Activated CD8-positive, alpha-beta memory T cell treated with anti-CD3 and anti-CD28 coated beads for 4 hours (primary cell): ENCODE measurements around the gene SPINK9.

Source experiments
- DNase-seq, 2 donors: peaks; one replicate each; pipeline ENCODE4 v3.0.0-alpha.2; 2020; ENCODE audit warnings: low read depth in 2 of 2

SPINK9 gene

DNA sequence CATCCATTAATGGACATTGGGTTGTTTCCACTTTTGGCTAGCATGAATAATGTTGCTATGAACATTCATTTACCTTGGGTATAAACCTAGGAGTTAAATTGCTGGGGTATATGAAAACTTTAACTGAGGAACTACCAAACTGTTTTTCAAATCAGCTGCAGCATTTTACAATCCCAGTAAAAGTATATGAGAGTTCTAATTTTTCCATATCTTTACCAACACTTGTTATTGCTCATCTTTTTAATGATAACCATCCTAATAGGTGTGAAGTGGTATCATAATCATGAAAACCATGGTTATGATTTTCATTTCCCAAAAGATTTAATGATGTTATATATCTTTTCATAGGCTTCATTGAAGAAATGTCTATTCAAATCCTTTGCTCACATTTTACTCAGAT, 32.9 kb downstream of the SPINK9 start:
- no peak for DNase-seq

DNA sequence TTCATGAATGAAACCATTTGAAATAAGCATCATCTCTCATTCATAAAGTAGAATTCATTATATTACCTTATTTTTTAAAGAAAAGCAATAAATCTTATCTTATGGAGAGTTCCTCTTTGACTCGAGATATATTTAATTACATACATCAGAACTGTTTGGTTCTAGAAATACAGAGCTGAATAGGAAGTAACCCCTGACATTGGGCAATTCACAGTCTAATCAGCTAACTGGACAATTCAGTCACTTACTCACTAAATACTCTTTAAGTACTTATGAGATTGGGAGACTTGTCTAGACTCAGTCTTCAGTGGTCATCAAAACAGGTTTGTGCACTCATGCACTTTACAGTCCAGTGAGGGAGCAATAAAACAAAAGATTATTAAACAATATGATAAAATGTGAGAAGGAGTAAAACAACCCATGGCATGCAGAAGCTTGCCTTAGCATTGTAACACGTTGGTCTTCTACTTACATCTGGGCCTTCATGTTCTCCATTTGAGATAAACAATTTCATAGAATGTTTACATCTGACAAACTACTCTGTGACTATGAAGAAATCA, 36.9 kb downstream of the SPINK9 start:
- DNase-seq, result no peak

DNA sequence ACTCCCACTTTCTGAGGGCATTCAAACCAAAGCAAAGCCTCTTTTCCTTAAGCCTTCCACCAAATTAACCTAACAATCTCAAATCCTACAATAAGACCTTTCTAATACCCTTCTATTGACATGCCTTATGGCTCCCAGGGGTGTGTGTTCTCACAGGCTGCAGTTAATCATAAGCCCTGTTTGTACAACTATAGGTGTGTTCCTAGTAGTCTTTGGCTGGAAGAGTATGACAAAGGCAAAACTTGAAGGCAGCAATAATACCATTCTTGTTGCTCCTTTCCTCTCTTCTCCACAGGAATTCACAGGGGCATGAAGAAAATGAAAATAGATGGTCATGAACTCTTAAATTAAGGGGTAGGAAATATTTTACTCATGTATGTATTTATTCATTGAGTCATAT, 37.5 kb downstream of the SPINK9 start:
- DNase-seq, result no peak

DNA sequence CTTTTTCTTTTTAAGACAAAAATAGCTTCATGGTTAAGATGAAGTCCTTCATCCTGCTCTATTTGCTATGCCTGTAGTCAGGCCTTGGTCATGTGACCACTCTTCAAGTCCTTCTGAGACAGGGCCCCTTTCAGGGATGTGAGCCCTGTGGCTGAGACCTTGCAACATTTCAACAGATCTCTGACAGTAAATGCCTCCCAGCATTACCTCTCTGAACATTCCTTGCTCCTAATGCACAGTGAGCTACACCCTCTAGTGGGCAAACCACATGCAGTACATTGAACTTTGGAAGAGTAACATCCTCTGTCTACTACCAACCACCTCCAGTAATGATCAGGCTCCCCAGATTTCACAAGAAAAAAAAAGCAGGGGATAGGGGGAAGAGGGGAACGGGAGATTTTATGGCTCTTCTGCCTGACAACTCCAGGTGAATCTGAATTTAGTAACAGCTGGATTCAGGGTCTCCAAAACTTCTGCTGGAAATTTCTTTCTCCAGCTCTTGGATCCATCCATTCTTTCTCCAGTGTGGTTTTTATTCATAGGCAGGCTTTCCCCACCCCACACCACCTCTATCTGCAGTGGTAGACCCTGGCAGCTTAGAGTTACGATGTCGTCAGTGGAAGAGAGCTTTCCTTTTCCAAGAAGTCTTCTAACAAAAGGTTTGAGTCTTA, 39.5 kb downstream of the SPINK9 start:
- no peak for DNase-seq

DNA sequence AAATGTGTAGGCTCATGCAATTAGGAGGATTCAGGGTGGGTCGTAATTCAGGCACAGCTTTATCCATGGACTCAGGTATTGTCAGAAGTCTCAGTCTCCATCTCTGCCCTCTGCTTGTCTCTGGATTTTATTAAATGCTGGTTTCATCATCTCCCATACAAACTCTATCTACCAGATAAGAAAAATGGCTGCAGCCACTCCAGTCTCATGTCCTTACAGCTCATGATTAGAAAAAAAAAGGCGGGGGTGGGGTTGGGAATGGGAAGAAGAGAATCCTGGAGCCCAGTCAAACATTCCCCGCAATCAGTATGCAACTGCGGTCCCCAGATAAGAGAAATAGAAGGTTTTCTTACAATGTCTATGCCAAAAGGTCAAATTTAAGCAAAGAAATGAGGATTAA, 40.8 kb downstream of the SPINK9 start:
- no peak for DNase-seq

DNA sequence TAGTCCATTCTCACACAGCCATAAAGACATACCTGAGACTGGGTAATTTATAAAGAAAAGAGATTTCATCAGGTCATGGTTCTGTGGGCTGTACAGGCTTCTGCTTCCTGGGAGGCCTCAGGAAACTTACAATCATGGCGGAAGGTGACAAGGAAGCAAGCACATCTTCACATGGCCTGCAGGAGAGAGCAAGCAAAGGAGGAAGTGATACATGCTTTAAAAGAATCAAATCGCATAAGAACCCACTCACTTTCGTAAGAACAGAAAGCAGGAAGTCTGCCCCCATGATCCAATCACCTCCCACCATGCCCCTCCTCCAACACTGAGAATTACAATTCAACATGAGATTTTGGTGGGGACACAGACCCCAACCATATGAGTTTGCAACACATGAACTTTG, 43.3 kb downstream of the SPINK9 start:
- DNase-seq, result no peak

DNA sequence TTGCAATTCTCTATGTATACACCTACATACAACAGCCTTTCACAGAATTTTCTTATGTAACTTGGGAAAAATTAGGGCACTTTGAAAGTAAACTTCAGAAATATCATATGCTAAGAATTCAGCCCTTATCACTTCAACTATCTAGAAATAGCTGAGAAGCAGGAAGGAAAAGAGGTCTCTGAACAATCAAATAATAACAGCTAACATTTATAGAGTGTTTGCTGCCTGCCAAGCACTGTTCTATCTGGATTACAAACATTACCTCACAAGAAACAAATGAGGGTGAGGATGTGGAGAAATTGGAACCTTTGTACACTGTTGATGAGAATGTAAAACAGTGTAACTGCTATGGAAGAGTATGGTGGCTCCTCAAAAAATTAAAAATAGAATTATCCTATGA, 44.0 kb downstream of the SPINK9 start:
- no peak for DNase-seq

DNA sequence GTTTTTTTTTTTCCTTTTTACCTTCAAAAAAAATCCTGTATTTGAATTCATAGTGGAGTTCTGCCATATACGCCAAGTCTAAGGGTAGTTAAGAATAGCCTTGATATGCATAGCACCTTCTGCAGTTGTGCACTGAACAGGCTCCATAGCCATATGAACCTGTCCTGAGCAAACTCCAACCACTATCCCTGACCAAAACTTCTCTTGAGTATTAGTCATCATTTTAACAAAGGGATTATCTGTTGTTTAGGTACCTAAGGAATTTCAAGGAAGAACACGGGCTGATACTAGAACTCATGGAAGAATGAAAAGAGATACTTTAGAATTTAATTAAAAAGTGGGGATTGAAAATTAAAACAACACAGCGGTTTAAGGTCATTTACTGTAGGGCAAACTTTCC, 46.5 kb downstream of the SPINK9 start:
- DNase-seq, result no peak

DNA sequence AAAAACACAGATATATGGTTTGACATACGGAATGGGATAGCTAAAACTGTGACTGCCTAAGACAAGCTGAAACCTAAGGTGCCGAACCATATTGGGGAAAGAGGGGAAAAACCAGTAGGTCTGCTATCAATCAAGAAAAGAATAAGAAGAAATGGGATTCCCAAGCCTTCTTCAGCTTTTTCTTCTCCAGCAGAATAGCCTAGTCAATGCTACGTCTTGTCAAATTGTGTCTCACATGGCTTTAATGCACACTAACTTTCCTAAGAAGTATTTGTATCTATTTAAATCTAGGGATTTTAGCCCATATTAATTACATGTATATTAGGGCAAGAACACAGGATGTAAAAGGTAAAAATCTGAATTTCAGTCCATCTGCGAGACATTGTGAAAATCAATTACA, 47.6 kb downstream of the SPINK9 start:
- DNase-seq, result no peak

DNA sequence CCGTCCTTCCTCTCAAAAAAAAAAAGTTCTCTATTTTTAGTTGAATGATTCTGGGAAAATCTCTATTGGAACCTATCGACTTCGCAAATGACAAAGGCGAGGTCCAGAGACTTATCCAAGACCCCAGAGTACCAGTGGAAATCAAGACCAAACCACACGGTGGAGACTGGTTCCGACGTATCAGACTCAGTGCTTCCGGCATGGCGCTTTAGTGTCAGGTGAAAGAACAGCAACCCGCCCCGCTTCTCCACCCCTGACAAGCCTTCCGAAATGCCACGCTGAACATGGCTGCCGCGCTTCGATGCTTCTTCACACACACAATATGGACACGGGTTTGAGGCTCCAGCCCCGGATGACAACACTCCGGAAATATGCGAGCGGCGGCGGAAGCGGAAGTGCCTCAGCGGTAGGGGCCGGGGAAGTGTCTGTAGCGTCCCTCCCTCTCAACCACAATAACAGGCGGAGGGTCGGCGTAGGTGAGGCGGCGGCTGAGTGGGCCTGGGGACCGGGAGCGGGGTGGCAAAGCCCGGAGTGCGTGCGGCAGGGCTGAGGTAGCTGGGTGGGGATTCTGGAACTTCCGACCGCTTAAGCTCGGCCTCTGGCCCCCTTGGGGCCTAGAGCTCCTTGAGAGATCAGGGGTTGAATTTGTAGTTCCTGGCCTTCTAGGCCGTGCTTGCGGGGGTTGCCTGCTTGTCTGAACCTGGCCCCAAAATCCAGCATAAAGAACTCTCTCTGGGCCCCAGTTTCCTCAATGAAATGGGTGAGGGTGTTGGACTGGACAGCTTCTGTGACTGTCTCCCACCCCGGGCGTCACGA, 48.4 kb downstream of the SPINK9 start, which contains the start of gene FBXO38:
FBXO38 (plus strand) TSS at position 395 of the 816 bp plus-strand sequence. CDS start 10,819 bp downstream, outside the sequence.
- DNase-seq, result peak; percentile 94 to 95

DNA sequence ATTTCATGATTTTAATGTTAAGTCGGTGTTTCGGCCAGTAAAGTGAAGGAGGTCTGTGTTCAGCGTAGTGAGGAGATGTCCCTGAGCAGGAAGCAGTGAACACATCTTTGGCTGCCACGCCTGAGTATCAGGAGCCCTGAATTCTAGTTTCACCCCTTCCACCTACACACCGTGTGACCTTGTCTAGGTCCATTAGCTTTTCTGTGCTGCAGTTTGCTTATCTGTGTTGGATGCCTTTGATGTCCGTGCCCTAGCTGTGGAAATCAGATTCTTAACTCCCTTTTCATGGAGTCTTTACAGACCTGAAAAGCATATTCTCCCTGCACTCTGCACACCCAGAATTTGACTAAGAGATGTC, 49.0 kb downstream of the SPINK9 start:
- no peak for DNase-seq

DNA sequence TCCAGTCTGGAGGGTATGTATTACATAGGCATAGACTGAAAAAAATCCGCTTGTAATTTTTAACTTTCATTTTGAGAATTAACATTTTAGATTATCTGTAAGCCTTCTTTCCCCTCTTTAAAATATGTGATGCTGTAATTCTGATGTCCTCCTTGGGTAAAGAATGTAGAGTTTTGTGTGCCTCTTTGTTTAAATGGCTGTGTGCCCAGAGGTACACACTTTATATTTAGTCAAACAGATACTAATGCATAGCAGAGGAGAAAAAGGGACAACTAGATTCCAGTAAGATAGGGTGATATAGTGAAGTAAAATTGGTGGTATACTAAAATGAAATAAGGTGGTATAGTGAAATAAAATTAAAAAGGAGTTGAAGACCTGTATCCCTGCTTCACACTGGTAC, 49.7 kb downstream of the SPINK9 start:
- no peak for DNase-seq

DNA sequence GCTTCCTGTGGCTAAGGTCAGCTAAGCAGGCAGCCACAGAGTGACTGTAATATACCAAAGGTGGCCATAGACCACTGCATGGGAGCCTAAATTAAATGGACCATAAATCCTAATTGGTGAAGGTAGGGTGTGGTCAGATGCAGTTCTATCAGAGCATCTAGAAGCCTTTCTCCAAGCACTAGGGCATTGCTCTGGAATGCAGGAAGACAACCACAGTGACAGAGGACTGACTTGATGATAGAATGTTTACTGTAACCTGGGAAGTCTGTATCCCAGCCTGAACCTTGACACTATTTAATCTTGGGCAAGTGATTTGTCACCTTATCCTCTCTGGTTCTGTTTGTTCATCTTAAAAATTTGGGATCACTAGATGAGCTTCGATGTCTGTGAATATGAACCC, 50.7 kb downstream of the SPINK9 start:
- no peak for DNase-seq

DNA sequence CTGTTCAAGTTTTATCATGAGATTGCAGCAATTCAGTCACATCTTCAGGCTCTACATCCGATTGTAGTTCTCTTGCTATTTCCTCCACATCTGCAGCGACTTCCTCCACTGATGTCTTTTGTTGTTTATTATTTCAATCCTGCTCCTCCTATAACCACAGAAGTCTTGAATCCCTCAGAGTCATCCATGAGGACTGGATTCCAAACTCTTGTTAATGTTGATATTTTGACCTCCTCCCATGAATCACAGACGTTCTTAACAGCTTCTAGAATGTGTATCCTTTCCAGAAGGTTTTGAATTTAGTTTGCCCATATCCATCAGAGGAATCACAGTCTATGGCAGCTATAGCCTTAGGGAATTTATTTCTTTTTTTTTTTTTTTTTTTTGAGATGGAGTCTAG, 52.0 kb downstream of the SPINK9 start:
- DNase-seq, result no peak

DNA sequence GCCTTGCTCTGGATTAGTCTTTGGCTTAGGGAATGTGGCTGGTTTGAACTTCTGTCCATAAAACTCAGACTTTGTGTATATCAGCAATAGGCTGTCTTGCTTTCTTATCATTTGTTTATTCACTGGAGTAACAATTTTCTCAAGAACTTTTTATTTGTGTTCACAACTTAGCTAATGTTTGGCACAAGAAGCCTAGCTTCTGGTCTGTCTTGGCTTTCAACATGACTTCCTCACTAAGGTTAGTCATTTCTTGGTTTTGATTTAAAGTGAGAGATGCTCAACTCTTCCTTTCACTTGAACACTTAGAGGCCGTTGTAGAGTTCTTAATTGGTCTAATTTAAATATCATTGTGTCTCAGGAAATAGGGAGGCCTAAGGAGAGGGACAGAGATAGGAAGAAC, 53.3 kb downstream of the SPINK9 start:
- DNase-seq, result no peak
